K562 (cell line): ENCODE data around the gene ZNF559. TPM values are rescaled to one million over a fixed set of nuclear protein-coding genes. Genes with fewer than 3 reads are reported as not detected.

ENCODE experiments used
- CREM ChIP-seq: IDR thresholded peaks from 2 replicates; pipeline ENCODE4 v1.6.1; 2014; ENCODE audit warnings: antibody characterized with exemption, low read depth
- HNRNPH1 ChIP-seq: fragments of 200-400 bp; formaldehyde crosslinking; optimal IDR thresholded peaks from 2 replicates; pipeline ENCODE3; 2017; ENCODE audit warnings: low read depth, mild to moderate bottlenecking, low read length, moderate library complexity
- RBM15 ChIP-seq: fragments of 200-400 bp; formaldehyde crosslinking; IDR thresholded peaks from 2 replicates; pipeline ENCODE4 v1.6.1; 2018; ENCODE audit warnings: mild to moderate bottlenecking, low read length, moderate library complexity; ENCODE audit not compliant: insufficient read depth
- STAT5B ChIP-seq: fragments of 250-450 bp; sonication (Bioruptor Pico); IDR thresholded peaks from 2 replicates; pipeline ENCODE4 v1.8.0; 2021; ENCODE audit warnings: mild to moderate bottlenecking, inconsistent platforms
- ZBTB40 ChIP-seq, 2 experiments: fragments of 450-650 bp in 1 of 2; sonication (generic) in 1 of 2; formaldehyde crosslinking in 1 of 2; IDR thresholded peaks; 2 replicates each; pipeline versions ENCODE4 v1.7.1 to v1.9.0; 2016 to 2022; ENCODE audit warnings: inconsistent platforms in 1 of 2, mild to moderate bottlenecking in 1 of 2, missing genetic modification reagents in 1 of 2
- ZFP30 ChIP-seq: fragments of 250-450 bp; sonication (Bioruptor Pico); IDR thresholded peaks from 2 replicates; pipeline ENCODE4 v1.8.0; 2022; ENCODE audit warnings: moderate library complexity, mild to moderate bottlenecking, inconsistent platforms, borderline replicate concordance
- ZNF347 ChIP-seq: fragments of 450-650 bp; formaldehyde crosslinking; IDR thresholded peaks from 2 replicates; pipeline ENCODE4 v1.4.0; 2020; ENCODE audit warnings: low read depth, mild to moderate bottlenecking, moderate library complexity
- polyA plus RNA-seq, 8 experiments: library from polyadenylated mRNA; depleted of rRNA in 4 of 8; stranded (reverse) in 5 of 8; unstranded in 3 of 8; fragments of >200 nt; fragmentation: Nextera tagmentation in 2 of 8; fragmentation: Illumina TruSeq in 1 of 8; extraction: Ambion mirVana in 2 of 8; extraction: Trizol in 1 of 8; gene quantifications; 2 replicates each; pipeline versions ENCODE4 v1.2.1 to v1.2.3, GENCODE V29; 2011 to 2014; ENCODE audit warnings: inconsistent platforms in 1 of 8, missing spikeins in 1 of 8
- total RNA-seq, 7 experiments: library from RNA; depleted of rRNA in 6 of 7; stranded (reverse); fragments of >200 nt in 6 of 7; fragmentation: Illumina TruSeq in 2 of 7; extraction: Trizol in 2 of 7; gene quantifications; 2 replicates each; pipeline versions ENCODE4 v1.2.1 to v1.2.3, GENCODE V29; 2011 to 2021; ENCODE audit warnings: low replicate concordance in 1 of 7
- TF ChIP-seq, protein P1 (sequence below): sonication (generic); formaldehyde crosslinking; IDR thresholded peaks from 2 replicates; pipeline ENCODE4 v1.8.0; 2023; ENCODE audit warnings: missing genetic modification reagents, mild to moderate bottlenecking, borderline replicate concordance
- TF ChIP-seq, protein P2 (sequence below): sonication (generic); formaldehyde crosslinking; IDR thresholded peaks from 2 replicates; pipeline ENCODE4 v1.8.1; 2023; ENCODE audit warnings: mild to moderate bottlenecking, missing genetic modification reagents

ZNF559 gene
- total and polyA plus RNA-seq, 9 of the 15 experiments (the other 6 are each of a cell fraction or from before 2014, with no cell fraction given) = 4.0 to 21.5 (median 11.5) TPM

DNA sequence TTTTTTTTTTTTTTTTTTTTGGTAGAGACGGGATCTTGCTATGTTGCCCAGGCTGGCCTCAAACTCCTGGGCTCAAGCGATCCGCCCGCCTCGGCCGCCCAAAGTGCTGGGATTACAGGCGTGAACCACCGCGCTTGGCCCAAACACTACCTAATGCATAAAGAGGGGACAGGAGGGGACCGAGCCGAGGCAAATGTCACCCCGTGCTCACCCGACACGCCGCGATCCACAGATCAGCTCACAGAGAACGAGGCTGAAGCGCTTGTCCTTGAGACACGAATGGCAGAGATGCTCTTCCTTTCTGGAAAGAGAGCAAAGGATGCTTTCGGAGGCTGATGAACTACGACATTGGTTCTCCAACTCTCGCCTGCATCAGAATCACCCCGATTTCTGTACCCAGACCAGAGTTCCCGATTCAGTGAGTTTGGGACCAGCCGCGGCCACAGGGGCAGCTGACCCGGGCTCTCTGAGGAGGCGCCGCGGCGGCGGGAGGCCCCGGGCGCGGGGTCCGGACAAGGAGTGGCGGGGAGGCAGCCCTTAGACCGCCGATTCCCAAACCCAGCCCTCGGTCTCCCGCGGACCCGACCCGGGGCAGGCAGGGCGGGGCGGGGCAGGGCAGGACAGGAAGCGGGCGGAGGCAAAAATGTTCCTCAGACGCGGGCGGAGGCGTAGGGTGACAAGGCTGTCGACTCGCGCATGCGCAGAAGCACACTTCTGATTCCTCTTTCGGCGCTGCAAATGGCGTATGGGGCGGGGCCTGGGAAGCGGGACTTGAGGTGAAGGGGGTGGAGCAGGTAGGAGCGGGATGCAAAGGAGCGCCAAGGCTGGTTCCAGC, 14.6 kb upstream of the ZNF559 start, which contains the start of gene ZNF699 (continued):
- no peak for TF ChIP-seq HNRNPH1
- TF ChIP-seq, protein P1, sequence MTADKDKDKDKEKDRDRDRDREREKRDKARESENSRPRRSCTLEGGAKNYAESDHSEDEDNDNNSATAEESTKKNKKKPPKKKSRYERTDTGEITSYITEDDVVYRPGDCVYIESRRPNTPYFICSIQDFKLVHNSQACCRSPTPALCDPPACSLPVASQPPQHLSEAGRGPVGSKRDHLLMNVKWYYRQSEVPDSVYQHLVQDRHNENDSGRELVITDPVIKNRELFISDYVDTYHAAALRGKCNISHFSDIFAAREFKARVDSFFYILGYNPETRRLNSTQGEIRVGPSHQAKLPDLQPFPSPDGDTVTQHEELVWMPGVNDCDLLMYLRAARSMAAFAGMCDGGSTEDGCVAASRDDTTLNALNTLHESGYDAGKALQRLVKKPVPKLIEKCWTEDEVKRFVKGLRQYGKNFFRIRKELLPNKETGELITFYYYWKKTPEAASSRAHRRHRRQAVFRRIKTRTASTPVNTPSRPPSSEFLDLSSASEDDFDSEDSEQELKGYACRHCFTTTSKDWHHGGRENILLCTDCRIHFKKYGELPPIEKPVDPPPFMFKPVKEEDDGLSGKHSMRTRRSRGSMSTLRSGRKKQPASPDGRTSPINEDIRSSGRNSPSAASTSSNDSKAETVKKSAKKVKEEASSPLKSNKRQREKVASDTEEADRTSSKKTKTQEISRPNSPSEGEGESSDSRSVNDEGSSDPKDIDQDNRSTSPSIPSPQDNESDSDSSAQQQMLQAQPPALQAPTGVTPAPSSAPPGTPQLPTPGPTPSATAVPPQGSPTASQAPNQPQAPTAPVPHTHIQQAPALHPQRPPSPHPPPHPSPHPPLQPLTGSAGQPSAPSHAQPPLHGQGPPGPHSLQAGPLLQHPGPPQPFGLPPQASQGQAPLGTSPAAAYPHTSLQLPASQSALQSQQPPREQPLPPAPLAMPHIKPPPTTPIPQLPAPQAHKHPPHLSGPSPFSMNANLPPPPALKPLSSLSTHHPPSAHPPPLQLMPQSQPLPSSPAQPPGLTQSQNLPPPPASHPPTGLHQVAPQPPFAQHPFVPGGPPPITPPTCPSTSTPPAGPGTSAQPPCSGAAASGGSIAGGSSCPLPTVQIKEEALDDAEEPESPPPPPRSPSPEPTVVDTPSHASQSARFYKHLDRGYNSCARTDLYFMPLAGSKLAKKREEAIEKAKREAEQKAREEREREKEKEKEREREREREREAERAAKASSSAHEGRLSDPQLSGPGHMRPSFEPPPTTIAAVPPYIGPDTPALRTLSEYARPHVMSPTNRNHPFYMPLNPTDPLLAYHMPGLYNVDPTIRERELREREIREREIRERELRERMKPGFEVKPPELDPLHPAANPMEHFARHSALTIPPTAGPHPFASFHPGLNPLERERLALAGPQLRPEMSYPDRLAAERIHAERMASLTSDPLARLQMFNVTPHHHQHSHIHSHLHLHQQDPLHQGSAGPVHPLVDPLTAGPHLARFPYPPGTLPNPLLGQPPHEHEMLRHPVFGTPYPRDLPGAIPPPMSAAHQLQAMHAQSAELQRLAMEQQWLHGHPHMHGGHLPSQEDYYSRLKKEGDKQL (CRISPR knock-in tag) = no peak
- TF ChIP-seq, protein P2, sequence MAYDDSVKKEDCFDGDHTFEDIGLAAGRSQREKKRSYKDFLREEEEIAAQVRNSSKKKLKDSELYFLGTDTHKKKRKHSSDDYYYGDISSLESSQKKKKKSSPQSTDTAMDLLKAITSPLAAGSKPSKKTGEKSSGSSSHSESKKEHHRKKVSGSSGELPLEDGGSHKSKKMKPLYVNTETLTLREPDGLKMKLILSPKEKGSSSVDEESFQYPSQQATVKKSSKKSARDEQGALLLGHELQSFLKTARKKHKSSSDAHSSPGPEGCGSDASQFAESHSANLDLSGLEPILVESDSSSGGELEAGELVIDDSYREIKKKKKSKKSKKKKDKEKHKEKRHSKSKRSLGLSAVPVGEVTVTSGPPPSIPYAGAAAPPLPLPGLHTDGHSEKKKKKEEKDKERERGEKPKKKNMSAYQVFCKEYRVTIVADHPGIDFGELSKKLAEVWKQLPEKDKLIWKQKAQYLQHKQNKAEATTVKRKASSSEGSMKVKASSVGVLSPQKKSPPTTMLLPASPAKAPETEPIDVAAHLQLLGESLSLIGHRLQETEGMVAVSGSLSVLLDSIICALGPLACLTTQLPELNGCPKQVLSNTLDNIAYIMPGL (CRISPR knock-in tag) = no peak
- TF ChIP-seq ZNF347 (CRISPR knock-in tag) = no peak
- TF ChIP-seq ZBTB40 (IDR thresholded peaks at IDR 0.05) = no peak
- TF ChIP-seq ZBTB40 (CRISPR knock-in tag; IDR thresholded peaks at IDR 0.05) = no peak
- no peak for TF ChIP-seq ZFP30 (CRISPR knock-in tag)
- TF ChIP-seq STAT5B = no peak
- no peak for TF ChIP-seq RBM15
- peak; percentile 67 for TF ChIP-seq CREM
